GM23248 (cell line): ENCODE measurements around the gene OSBPL5.

Experiments
- EZH2 ChIP-seq: fragments of 200-600 bp; sonication (generic); IDR thresholded peaks from 2 replicates; pipeline ENCODE4 v1.6.1; 2018; ENCODE audit warnings: antibody characterized with exemption, mild to moderate bottlenecking; ENCODE audit not compliant: insufficient read depth, poor library complexity, severe bottlenecking
- EZH2phosphoT487 ChIP-seq: fragments of 200-600 bp; sonication (generic); IDR thresholded peaks from 2 replicates; pipeline ENCODE4 v1.6.1; 2018; ENCODE audit warnings: antibody characterized with exemption, moderate library complexity, mild to moderate bottlenecking, low read depth; ENCODE audit not compliant: insufficient read depth

DNA sequence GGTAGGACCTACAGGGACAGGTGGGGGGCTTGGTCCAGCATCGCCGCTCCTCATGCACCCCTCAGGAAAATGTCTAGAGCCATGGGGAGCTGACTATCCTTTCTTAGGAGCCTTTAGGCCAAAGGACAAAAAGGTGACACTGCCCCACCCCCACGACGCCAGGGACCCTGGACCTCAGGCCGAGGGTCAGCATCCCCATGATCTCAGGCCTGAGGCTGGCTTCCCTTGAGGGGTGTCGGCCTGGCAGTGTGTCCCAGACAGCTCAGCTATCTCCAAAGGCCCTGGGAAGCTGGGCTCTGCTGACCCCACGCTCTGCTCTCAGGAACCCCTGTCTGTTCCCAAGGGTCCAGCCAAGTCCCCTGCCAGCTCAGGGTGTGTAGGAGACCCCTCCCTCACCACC lies 37.2 kb upstream of the OSBPL5 start:
- TF ChIP-seq EZH2 (peak; percentile 12), EZH2phosphoT487 (no peak)
